GM23338 (cell line): ENCODE results near the gene CDH4. TPM values are rescaled to one million over a fixed set of nuclear protein-coding genes. Genes with fewer than 3 reads are reported as not detected.

Experiments
- ATAC-seq: fragments of 200-7000 bp; cut with Tn5 transposase; 3 replicates; pipeline ENCODE4 v1.9.1; 2020
- DNase-seq: peaks from one replicate; pipeline ENCODE4 v3.0.0-alpha.2; 2015; ENCODE audit warnings: low spot score
- H2AFZ ChIP-seq: fragments of 200-600 bp; sonication (generic); 2 replicates; pipeline ENCODE4 v1.8.0; 2016; ENCODE audit warnings: antibody characterized with exemption, mild to moderate bottlenecking, moderate library complexity
- H3F3A ChIP-seq: fragments of 200-600 bp; sonication (generic); replicated peaks from 2 replicates; pipeline ENCODE4 v1.8.0; 2017; ENCODE audit warnings: antibody characterized with exemption, mixed run types, low read depth
- H3K27ac ChIP-seq: fragments of 200-600 bp; sonication (generic); 2 replicates; pipeline ENCODE4 v1.6.1; 2016; ENCODE audit warnings: low read depth
- H3K27me3 ChIP-seq: fragments of 200-600 bp; sonication (generic); 2 replicates; pipeline ENCODE4 v1.8.0; 2016; ENCODE audit warnings: mild to moderate bottlenecking, mixed run types, moderate library complexity; ENCODE audit not compliant: insufficient read depth
- H3K36me3 ChIP-seq: fragments of 200-600 bp; sonication (generic); 2 replicates; pipeline ENCODE4 v1.8.0; 2016; ENCODE audit warnings: mild to moderate bottlenecking; ENCODE audit not compliant: insufficient read depth
- H3K4me1 ChIP-seq: fragments of 200-600 bp; sonication (generic); 2 replicates; pipeline ENCODE4 v1.8.0; 2016; ENCODE audit warnings: mild to moderate bottlenecking, moderate library complexity; ENCODE audit not compliant: insufficient read depth
- H3K4me2 ChIP-seq: fragments of 200-600 bp; sonication (generic); 2 replicates; pipeline ENCODE4 v1.7.1; 2017; ENCODE audit warnings: mixed run types
- H3K4me3 ChIP-seq: fragments of 200-600 bp; sonication (generic); 2 replicates; pipeline ENCODE4 v1.6.1; 2016; ENCODE audit warnings: mixed run types
- H3K79me2 ChIP-seq: fragments of 200-600 bp; sonication (generic); replicated peaks from 2 replicates; pipeline ENCODE4 v1.8.0; 2017; ENCODE audit warnings: mild to moderate bottlenecking; ENCODE audit not compliant: insufficient read depth
- H3K9me2 ChIP-seq: fragments of 200-600 bp; sonication (generic); 2 replicates; pipeline ENCODE4 v1.8.0; 2017; ENCODE audit not compliant: insufficient read depth
- H4K20me1 ChIP-seq: fragments of 200-600 bp; sonication (generic); replicated peaks from 2 replicates; pipeline ENCODE4 v1.8.0; 2017; ENCODE audit warnings: mild to moderate bottlenecking; ENCODE audit not compliant: insufficient read depth
- H3K27ac Mint-ChIP-seq: 2 replicates; pipeline ENCODE4 v1.8.0; 2020; ENCODE audit warnings: inconsistent platforms, mild to moderate bottlenecking, moderate library complexity, mixed read lengths
- H3K27me3 Mint-ChIP-seq: 3 replicates; pipeline ENCODE4 v1.8.0; 2022; ENCODE audit warnings: low read depth, mild to moderate bottlenecking, moderate library complexity, mixed read lengths, inconsistent platforms; ENCODE audit not compliant: insufficient read depth, poor library complexity
- H3K36me3 Mint-ChIP-seq: 3 replicates; pipeline ENCODE4 v1.8.0; 2021; ENCODE audit warnings: low read depth, mild to moderate bottlenecking, inconsistent platforms, moderate library complexity, mixed read lengths
- H3K4me1 Mint-ChIP-seq: 3 replicates; pipeline ENCODE4 v1.8.0; 2020; ENCODE audit warnings: mild to moderate bottlenecking, inconsistent platforms, mixed read lengths
- H3K4me3 Mint-ChIP-seq: 3 replicates; pipeline ENCODE4 v1.8.0; 2021; ENCODE audit warnings: moderate library complexity, mild to moderate bottlenecking, inconsistent platforms, mixed read lengths
- H3K9me3 Mint-ChIP-seq: 3 replicates; pipeline ENCODE4 v1.8.0; 2020; ENCODE audit warnings: moderate library complexity, mild to moderate bottlenecking, inconsistent platforms, mixed read lengths
- CREB1 ChIP-seq: fragments of 250-450 bp; sonication (Bioruptor Pico); IDR thresholded peaks from 2 replicates; pipeline ENCODE4 v1.5.0; 2020; ENCODE audit warnings: low read depth, mild to moderate bottlenecking, moderate library complexity
- CTCF ChIP-seq, 2 experiments: fragments of 200-600 bp in 1 of 2; sonication (generic) in 1 of 2; conservative IDR thresholded peaks; 2 replicates each; pipeline versions ENCODE4 v1.5.1 to v1.6.1; 2016 to 2017; ENCODE audit warnings: antibody characterized with exemption in 2 of 2, low read depth in 2 of 2, mild to moderate bottlenecking in 2 of 2, moderate library complexity in 1 of 2
- ETS1 ChIP-seq: IDR thresholded peaks from 2 replicates; pipeline ENCODE4 v1.6.1; 2016; ENCODE audit warnings: antibody characterized with exemption
- EZH2phosphoT487 ChIP-seq: fragments of 200-600 bp; sonication (generic); IDR thresholded peaks from one replicate; pipeline ENCODE4 v1.8.1; 2018; ENCODE audit warnings: antibody characterized with exemption; ENCODE audit not compliant: unreplicated experiment
- JUNB ChIP-seq: IDR thresholded peaks from one replicate; pipeline ENCODE4 v1.6.1; 2016; ENCODE audit warnings: antibody characterized with exemption; ENCODE audit not compliant: unreplicated experiment
- NANOG ChIP-seq: IDR thresholded peaks from 2 replicates; pipeline ENCODE4 v1.6.1; 2016; ENCODE audit warnings: antibody characterized with exemption, borderline replicate concordance
- POLR2AphosphoS5 ChIP-seq: IDR thresholded peaks from 2 replicates; pipeline ENCODE4 v1.6.1; 2016; ENCODE audit warnings: antibody characterized with exemption, low read depth
- STAT1 ChIP-seq: IDR thresholded peaks from one replicate; pipeline ENCODE4 v1.6.1; 2016; ENCODE audit warnings: antibody characterized with exemption; ENCODE audit not compliant: unreplicated experiment
- ZNF114 ChIP-seq: fragments of 250-450 bp; sonication (Bioruptor Pico); IDR thresholded peaks from 2 replicates; pipeline ENCODE4 v1.5.0; 2020; ENCODE audit warnings: mild to moderate bottlenecking, moderate library complexity
- ZNF331 ChIP-seq: fragments of 250-450 bp; sonication (Bioruptor Pico); IDR thresholded peaks from 2 replicates; pipeline ENCODE4 v1.5.0; 2020; ENCODE audit warnings: low read depth, mild to moderate bottlenecking, moderate library complexity
- ZNF462 ChIP-seq: fragments of 250-450 bp; sonication (Bioruptor Pico); IDR thresholded peaks from 2 replicates; pipeline ENCODE4 v1.5.0; 2020; ENCODE audit warnings: mild to moderate bottlenecking, moderate library complexity
- polyA plus RNA-seq: library from polyadenylated mRNA; unstranded; fragments of >200 nt; fragmentation: Nextera tagmentation; extraction: Ambion mirVana; gene quantifications from 2 replicates; pipeline ENCODE4 v1.2.1, GENCODE V29; 2016
- total RNA-seq: library from RNA; depleted of rRNA; stranded (reverse); fragments of >200 nt; shearing (Covaris generic); gene quantifications from 2 replicates; pipeline ENCODE4 v1.2.3, GENCODE V29; 2014

The CDH4 gene
- total and polyA plus RNA-seq, 2 experiments from 2014 or later = 1.2 to 4.2 TPM

GRCh38 chr20:61332016-61332975 lies 80.2 kb downstream of the CDH4 start:
- no peaks in the 10 kb centered on the region for H3K4me1 ChIP-seq
- H3K79me2 ChIP-seq = no peaks in the 10 kb centered on the region

GRCh38 chr20:61333484-61334108 lies 81.5 kb downstream of the CDH4 start:
- no peak overlapping the region for H3K4me2 ChIP-seq
- no peaks in the 10 kb centered on the region for H3K9me2 ChIP-seq
- Mint-ChIP-seq H3K27ac (no peak overlapping the region), H3K27me3 (peaks cover 12% of the 10 kb centered on the region), H3K4me1 (peaks cover 4% of the 10 kb centered on the region), H3K36me3 (no peaks in the 10 kb centered on the region), H3K4me3 (no peak overlapping the region), H3K9me3 (no peaks in the 10 kb centered on the region; the same call in 2 of the 3 replicates)
- no peaks in the 10 kb centered on the region for H3F3A ChIP-seq
- no peaks in the 10 kb centered on the region for H4K20me1 ChIP-seq
- peaks cover 6% of the 10 kb centered on the region; the same call in 1 of the 2 replicates for H3K27me3 ChIP-seq
- H3K79me2 ChIP-seq = no peaks in the 10 kb centered on the region
- no peak overlapping the region for H3K27ac ChIP-seq
- DNase-seq (no peak), ATAC-seq (no peak)
- H3K4me1 ChIP-seq = no peaks in the 10 kb centered on the region
- no peak overlapping the region for H3K4me3 ChIP-seq
- no peak overlapping the region for H2AFZ ChIP-seq
- H3K36me3 ChIP-seq = no peaks in the 10 kb centered on the region
- TF ChIP-seq CREB1 (CRISPR knock-in tag) = no peak
- no peak for TF ChIP-seq ZNF462 (CRISPR knock-in tag)
- TF ChIP-seq ETS1 = no peak

More at GRCh38 chr20:61332016-61332975, 80.2 kb downstream of the CDH4 start:
- H4K20me1 ChIP-seq = no peaks in the 10 kb centered on the region
- H3K4me2 ChIP-seq = no peak overlapping the region
- Mint-ChIP-seq H3K4me3 (no peak overlapping the region), H3K4me1 (peaks cover 4% of the 10 kb centered on the region), H3K9me3 (no peaks in the 10 kb centered on the region; the same call in 2 of the 3 replicates), H3K27ac (no peak overlapping the region), H3K27me3 (peaks cover 16% of the 10 kb centered on the region), H3K36me3 (no peaks in the 10 kb centered on the region)
- no peak overlapping the region for H3K4me3 ChIP-seq
- H2AFZ ChIP-seq = no peak overlapping the region
- peaks cover 6% of the 10 kb centered on the region; the same call in 1 of the 2 replicates for H3K27me3 ChIP-seq
- ATAC-seq = no peak
- no peaks in the 10 kb centered on the region for H3K36me3 ChIP-seq
- no peaks in the 10 kb centered on the region for H3F3A ChIP-seq
- no peak for TF ChIP-seq POLR2AphosphoS5
- TF ChIP-seq EZH2phosphoT487 = no peak
- TF ChIP-seq ZNF331 (CRISPR knock-in tag) = no peak
- no peak for TF ChIP-seq ZNF114
- TF ChIP-seq STAT1 = no peak
- TF ChIP-seq CTCF (conservative IDR thresholded peaks at IDR 0.05; ENCODE audit: low read depth in 2 of 2) = no peak
- TF ChIP-seq JUNB = no peak
- TF ChIP-seq NANOG = no peak
- TF ChIP-seq CREB1 (CRISPR knock-in tag) = no peak
- no peak overlapping the region for H3K27ac ChIP-seq
- DNase-seq = no peak
- no peaks in the 10 kb centered on the region for H3K9me2 ChIP-seq
